SK-N-SH treated with all-trans-retinoic acid at 6 μM for 48 hours (cell line): Measurements from ENCODE around the gene PKMYT1.

ENCODE experiments used
- ARNTL ChIP-seq: fragments of 450-650 bp; formaldehyde crosslinking; IDR thresholded peaks from 2 replicates; pipeline ENCODE4 v1.5.0; 2020; ENCODE audit warnings: low read depth, mild to moderate bottlenecking, moderate library complexity, borderline replicate concordance
- ISL1 ChIP-seq: fragments of 250-450 bp; sonication (Bioruptor Pico); IDR thresholded peaks from 2 replicates; pipeline ENCODE4 v2.1.2; 2022; ENCODE audit warnings: mild to moderate bottlenecking, moderate library complexity
- PPARA ChIP-seq: fragments of 250-450 bp; sonication (Bioruptor Pico); IDR thresholded peaks from 2 replicates; pipeline ENCODE4 v1.5.0; 2020; ENCODE audit warnings: mild to moderate bottlenecking, borderline replicate concordance
- RARB ChIP-seq: fragments of 250-450 bp; sonication (Bioruptor Pico); IDR thresholded peaks from 2 replicates; pipeline ENCODE4 v1.8.0; 2021; ENCODE audit warnings: mild to moderate bottlenecking, moderate library complexity
- TOX ChIP-seq: fragments of 250-450 bp; sonication (Bioruptor Pico); IDR thresholded peaks from 2 replicates; pipeline ENCODE4 v1.8.0; 2021; ENCODE audit warnings: mild to moderate bottlenecking, moderate library complexity, borderline replicate concordance
- ZFP3 ChIP-seq: fragments of 250-450 bp; sonication (Bioruptor Pico); IDR thresholded peaks from 2 replicates; pipeline ENCODE4 v1.5.0; 2020; ENCODE audit warnings: mild to moderate bottlenecking, moderate library complexity
- ZFP30 ChIP-seq: fragments of 450-650 bp; formaldehyde crosslinking; IDR thresholded peaks from 2 replicates; pipeline ENCODE4 v1.5.0; 2022; ENCODE audit warnings: mild to moderate bottlenecking, moderate library complexity
- TF ChIP-seq, protein P1 (sequence below): fragments of 250-450 bp; sonication (Bioruptor Pico); IDR thresholded peaks from 2 replicates; pipeline ENCODE4 v1.8.0; 2020; ENCODE audit warnings: mild to moderate bottlenecking, moderate library complexity, borderline replicate concordance

DNA sequence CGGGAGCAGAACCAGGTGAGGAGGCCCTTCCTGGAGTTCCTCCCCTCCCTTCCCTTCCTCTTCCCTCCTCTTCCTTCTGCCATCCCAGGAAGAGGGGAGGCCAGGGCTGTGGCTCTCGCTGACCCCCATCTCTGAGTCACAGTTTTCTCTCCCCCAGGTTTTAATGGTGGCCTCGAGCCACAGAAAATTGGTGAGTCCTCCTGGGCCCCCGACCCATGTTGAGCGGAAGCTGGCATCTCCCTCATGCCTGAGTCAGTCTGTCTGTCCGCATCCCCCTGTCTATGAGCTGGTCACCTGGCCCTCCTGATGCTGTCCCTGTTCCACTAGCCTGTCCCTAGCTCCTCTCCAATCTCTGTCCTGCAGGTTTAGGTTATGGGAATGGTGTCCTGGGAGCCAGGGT lies 19.7 kb upstream of the PKMYT1 start:
- TF ChIP-seq ZFP30 (CRISPR knock-in tag), result no peak
- TF ChIP-seq RARB, result no peak
- TF ChIP-seq, protein P1, sequence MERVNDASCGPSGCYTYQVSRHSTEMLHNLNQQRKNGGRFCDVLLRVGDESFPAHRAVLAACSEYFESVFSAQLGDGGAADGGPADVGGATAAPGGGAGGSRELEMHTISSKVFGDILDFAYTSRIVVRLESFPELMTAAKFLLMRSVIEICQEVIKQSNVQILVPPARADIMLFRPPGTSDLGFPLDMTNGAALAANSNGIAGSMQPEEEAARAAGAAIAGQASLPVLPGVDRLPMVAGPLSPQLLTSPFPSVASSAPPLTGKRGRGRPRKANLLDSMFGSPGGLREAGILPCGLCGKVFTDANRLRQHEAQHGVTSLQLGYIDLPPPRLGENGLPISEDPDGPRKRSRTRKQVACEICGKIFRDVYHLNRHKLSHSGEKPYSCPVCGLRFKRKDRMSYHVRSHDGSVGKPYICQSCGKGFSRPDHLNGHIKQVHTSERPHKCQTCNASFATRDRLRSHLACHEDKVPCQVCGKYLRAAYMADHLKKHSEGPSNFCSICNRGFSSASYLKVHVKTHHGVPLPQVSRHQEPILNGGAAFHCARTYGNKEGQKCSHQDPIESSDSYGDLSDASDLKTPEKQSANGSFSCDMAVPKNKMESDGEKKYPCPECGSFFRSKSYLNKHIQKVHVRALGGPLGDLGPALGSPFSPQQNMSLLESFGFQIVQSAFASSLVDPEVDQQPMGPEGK (CRISPR knock-in tag), result no peak
- TF ChIP-seq PPARA (CRISPR knock-in tag), result no peak
- no peak for TF ChIP-seq TOX
- TF ChIP-seq ARNTL (CRISPR knock-in tag), result no peak
- TF ChIP-seq ISL1 (CRISPR knock-in tag), result no peak
- no peak for TF ChIP-seq ZFP3 (CRISPR knock-in tag)
